ENCODE data around the gene PTCRA. TPM values are rescaled to one million over a fixed set of nuclear protein-coding genes. Genes with fewer than 3 reads are reported as not detected.

The PTCRA gene
- total RNA-seq, 2 experiments from 2014 or later, result not detected

GRCh38 chr6:42968126-42968701 is 52.4 kb downstream of the PTCRA start:
- intact Hi-C loops (cut with micrococcal nuclease), result no loop called here
- ChIA-PET POLR2A (no interaction called here), CTCF (interaction anchor here (0.8 kb wide), 1 partner anchor 176 kb away, joined by 3 read pairs; no protein-coding TSS in a partner anchor)

GRCh38 chr6:42968783-42969182 is 52.9 kb downstream of the PTCRA start:
- ChIA-PET CTCF (no interaction called here), POLR2A (no interaction called here)
- H3K27me3 Mint-ChIP-seq, result no peaks in the 10 kb centered on the region
- H3K9me3 Mint-ChIP-seq, result no peaks in the 10 kb centered on the region
- DNase-seq, result no peak
- peaks cover 9% of the 10 kb centered on the region for H3K4me1 Mint-ChIP-seq (ENCODE audit: low read depth)
- H3K4me3 Mint-ChIP-seq, result no peak overlapping the region
- peaks cover 17% of the 10 kb centered on the region for H3K36me3 Mint-ChIP-seq
- H3K27ac Mint-ChIP-seq, result no peak overlapping the region
- intact Hi-C loops (cut with micrococcal nuclease), result no loop called here

More at GRCh38 chr6:42968126-42968701, 52.4 kb downstream of the PTCRA start:
- H3K4me3 Mint-ChIP-seq, result no peak overlapping the region
- H3K9me3 Mint-ChIP-seq, result no peaks in the 10 kb centered on the region
- no peak for DNase-seq
- peaks cover 15% of the 10 kb centered on the region for H3K36me3 Mint-ChIP-seq
- no peak overlapping the region for H3K27ac Mint-ChIP-seq
- H3K27me3 Mint-ChIP-seq, result no peaks in the 10 kb centered on the region
- H3K4me1 Mint-ChIP-seq (ENCODE audit: low read depth), result peaks cover 9% of the 10 kb centered on the region

DNA sequence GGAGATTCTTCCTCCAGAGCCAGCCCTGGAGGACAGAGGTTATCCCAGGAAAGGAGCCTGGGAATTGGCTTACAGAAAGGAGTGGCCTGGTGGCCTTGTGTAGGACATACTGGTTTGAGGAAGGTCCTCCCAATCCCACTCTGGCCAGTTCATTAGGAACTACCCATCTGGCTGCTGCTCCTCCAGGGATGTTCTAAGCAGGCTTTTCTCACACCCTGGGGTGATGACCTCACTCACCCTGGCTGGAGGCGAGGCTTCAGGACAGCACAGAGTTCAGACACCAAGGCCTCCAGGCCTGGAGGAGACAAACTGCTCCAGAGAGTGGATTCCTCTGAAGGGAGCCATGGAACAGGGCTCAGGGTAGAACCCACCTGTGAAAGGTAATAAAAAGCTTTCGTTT is 53.6 kb downstream of the PTCRA start:
- Mint-ChIP-seq H3K27me3 (no peaks in the 10 kb centered on the region), H3K4me1 (ENCODE audit: low read depth) (peaks cover 13% of the 10 kb centered on the region), H3K4me3 (no peak overlapping the region), H3K36me3 (peaks cover 20% of the 10 kb centered on the region), H3K27ac (no peak overlapping the region), H3K9me3 (no peaks in the 10 kb centered on the region)
- intact Hi-C loops (cut with micrococcal nuclease), result no loop called here
- DNase-seq, result no peak
- ChIA-PET POLR2A (no interaction called here), CTCF (no interaction called here)

DNA sequence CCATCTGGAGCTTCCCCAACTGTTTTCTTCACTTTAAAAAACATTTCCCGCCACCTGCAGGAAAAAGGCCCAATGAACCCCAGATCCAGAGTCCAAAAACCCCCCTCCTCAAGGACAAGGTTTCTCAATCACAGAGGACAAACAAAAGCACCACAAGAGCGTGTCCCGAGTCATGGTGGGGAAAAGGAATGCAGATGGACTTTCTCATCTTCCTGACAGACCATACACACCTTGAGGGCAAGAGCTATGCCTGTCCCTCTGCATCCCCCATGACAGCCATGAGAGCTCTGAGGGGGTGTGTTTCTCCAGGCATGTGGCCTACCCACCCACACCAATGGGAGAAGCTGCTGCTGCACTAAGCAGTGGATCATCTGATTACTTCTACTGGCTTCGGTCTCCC is 54.1 kb downstream of the PTCRA start:
- Mint-ChIP-seq H3K9me3 (no peaks in the 10 kb centered on the region), H3K27me3 (no peaks in the 10 kb centered on the region), H3K36me3 (peaks cover 16% of the 10 kb centered on the region), H3K27ac (no peak overlapping the region), H3K4me3 (no peak overlapping the region), H3K4me1 (ENCODE audit: low read depth) (peaks cover 18% of the 10 kb centered on the region)
- POLR2A ChIA-PET, result interaction anchor here (0.8 kb wide), 1 partner anchor 9 kb away, joined by 4 read pairs; the partner anchor contains the start of gene PEX6
- intact Hi-C loops (cut with micrococcal nuclease), result no loop called here
- no peak for DNase-seq
- CTCF ChIA-PET, result no interaction called here

- Mint-ChIP-seq H3K4me1 (ENCODE audit: low read depth) (peaks cover 26% of the 10 kb centered on the region), H3K36me3 (peaks cover 16% of the 10 kb centered on the region), H3K27me3 (no peaks in the 10 kb centered on the region), H3K27ac (no peak overlapping the region), H3K9me3 (no peaks in the 10 kb centered on the region), H3K4me3 (no peak overlapping the region)
- ChIA-PET CTCF (no interaction called here), POLR2A (interaction anchor here (0.6 kb wide), 1 partner anchor 8 kb away, joined by 3 read pairs; the partner anchor contains the start of gene PEX6)
- intact Hi-C loops (cut with micrococcal nuclease), result no loop called here
- peak; percentile 17 for DNase-seq
These were observed 55.2 kb downstream of the PTCRA start for GRCh38 chr6:42970871-42971612.

GRCh38 chr6:42971746-42972327 is 56.0 kb downstream of the PTCRA start:
- H3K27me3 Mint-ChIP-seq, result no peaks in the 10 kb centered on the region
- ChIA-PET POLR2A (no interaction called here), CTCF (interaction anchor here (0.9 kb wide), 1 partner anchor 71 kb away, joined by 3 read pairs; no protein-coding TSS in a partner anchor)
- peaks cover 33% of the 10 kb centered on the region for H3K4me1 Mint-ChIP-seq (ENCODE audit: low read depth)
- H3K9me3 Mint-ChIP-seq, result no peaks in the 10 kb centered on the region
- intact Hi-C loops (cut with micrococcal nuclease), result no loop called here
- no peak overlapping the region for H3K27ac Mint-ChIP-seq
- H3K4me3 Mint-ChIP-seq, result no peak overlapping the region
- no peak for DNase-seq
- H3K36me3 Mint-ChIP-seq, result peaks cover 18% of the 10 kb centered on the region

- CTCF ChIA-PET, result no interaction called here
- intact Hi-C loops (cut with micrococcal nuclease), result no loop called here
- DNase-seq, result no peak
- Mint-ChIP-seq H3K27me3 (no peaks in the 10 kb centered on the region), H3K4me3 (no peak overlapping the region), H3K36me3 (peaks cover 18% of the 10 kb centered on the region), H3K9me3 (no peaks in the 10 kb centered on the region), H3K4me1 (ENCODE audit: low read depth) (peaks cover 43% of the 10 kb centered on the region), H3K27ac (peak overlapping the region; percentile 3)
- POLR2A ChIA-PET, result interaction anchor here (2.2 kb wide), 1 partner anchor 10 kb away, joined by 11 read pairs; the partner anchor contains the start of gene PPP2R5D
These were observed 58.1 kb downstream of the PTCRA start for GRCh38 chr6:42973926-42974325.

- peak; percentile 15 for DNase-seq
- Mint-ChIP-seq H3K4me1 (ENCODE audit: low read depth) (peaks cover 50% of the 10 kb centered on the region), H3K4me3 (peak overlapping the region; percentile 12), H3K27me3 (no peaks in the 10 kb centered on the region), H3K9me3 (no peaks in the 10 kb centered on the region), H3K27ac (peak overlapping the region; percentile 66), H3K36me3 (peaks cover 12% of the 10 kb centered on the region)
- ChIA-PET CTCF (interaction anchor here (0.6 to 1.4 kb wide), 2 partner anchors 11 to 18 kb away, joined by 3 read pairs; no protein-coding TSS in a partner anchor), POLR2A (interaction anchor here (2.2 kb wide), 1 partner anchor 9 kb away, joined by 11 read pairs; the partner anchor contains the start of gene PPP2R5D)
- intact Hi-C loops (cut with micrococcal nuclease), result no loop called here
These were observed 59.2 kb downstream of the PTCRA start for GRCh38 chr6:42974919-42975505.

Other genes starting within 250 kb of the PTCRA start
- not detected for gene PRPH2, start 193.5 kb upstream of the PTCRA start, total RNA-seq
- 10 to 100 TPM; 17.3 TPM for gene TBCC, start 169.9 kb upstream of the PTCRA start, total RNA-seq
- gene BICRAL, start 134.0 kb upstream of the PTCRA start, total RNA-seq, result 10 to 100 TPM; 12.0 to 12.1 TPM
- 100 to 1,000 TPM; 111 to 117 TPM for gene RPL7L1, start 36.4 kb upstream of the PTCRA start, total RNA-seq
- gene CNPY3, start 13.4 kb downstream of the PTCRA start, total RNA-seq, result 10 to 100 TPM; 32.2 to 37.6 TPM
- gene GNMT, start 44.7 kb downstream of the PTCRA start, total RNA-seq, result not detected
- gene PEX6, start 63.1 kb downstream of the PTCRA start, total RNA-seq, result 10 to 100 TPM; 25.6 to 26.4 TPM
- 10 to 100 TPM; 59.1 to 60.2 TPM for gene PPP2R5D, start 68.5 kb downstream of the PTCRA start, total RNA-seq
- 10 to 100 TPM; 90.2 to 94.4 TPM for gene MEA1, start 97.9 kb downstream of the PTCRA start, total RNA-seq
- gene KLHDC3, start 98.2 kb downstream of the PTCRA start, total RNA-seq, result 10 to 100 TPM; 48.1 to 52.3 TPM
- gene RRP36, start 105.6 kb downstream of the PTCRA start, total RNA-seq, result 10 to 100 TPM; 54.0 to 55.6 TPM
- gene CUL7, start 137.8 kb downstream of the PTCRA start, total RNA-seq, result 10 to 100 TPM; 23.2 to 23.8 TPM
- gene MRPL2, start 143.4 kb downstream of the PTCRA start, total RNA-seq, result 10 to 100 TPM; 91.0 to 95.4 TPM
- gene KLC4, start 143.6 kb downstream of the PTCRA start, total RNA-seq, result 10 to 100 TPM; 11.0 to 11.9 TPM
- gene PTK7, start 160.3 kb downstream of the PTCRA start, total RNA-seq, result 1 to 10 TPM; 1.3 to 1.5 TPM

Data from activated CD4-positive, alpha-beta memory T cell treated with anti-CD3 and anti-CD28 coated beads for 36 hours (primary cell).